HG03175 (cell line): Measurements from ENCODE around the gene TCEAL3.
"Not testable (repeated sequence)": the region's sequence is repeated elsewhere in the genome, so short reads cannot be mapped to it uniquely, and the experiment has no call there.

ENCODE experiments used
- ATAC-seq: cut with Tn5 transposase; IDR thresholded peaks from one replicate; pipeline ENCODE4 v1.9.1; 2021; ENCODE audit warnings: mild to moderate bottlenecking, moderate library complexity; ENCODE audit not compliant: unreplicated experiment

TCEAL3 gene

GRCh38 chrX:103624111-103624510 is 16.3 kb downstream of the TCEAL3 start:
- ATAC-seq = no peak

- no peak for ATAC-seq
Measured at GRCh38 chrX:103626855-103627254, 19.1 kb downstream of the TCEAL3 start.

GRCh38 chrX:103628386-103629317 is 20.9 kb downstream of the TCEAL3 start, which contains the start of gene TCEAL1:
TSS of gene TCEAL1 (plus strand) at chrX:103628975. CDS start at chrX:103629917, 942 bp downstream.
- ATAC-seq = peak; percentile 76

- ATAC-seq = peak; percentile 46
Measured at GRCh38 chrX:103629318-103630170, 21.8 kb downstream of the TCEAL3 start.

- ATAC-seq = no peak
Measured at GRCh38 chrX:103630171-103630511, 22.4 kb downstream of the TCEAL3 start.

- no peak for ATAC-seq
Measured at GRCh38 chrX:103631145-103631544, 23.4 kb downstream of the TCEAL3 start.

GRCh38 chrX:103635436-103635835 is 27.7 kb downstream of the TCEAL3 start:
- no peak for ATAC-seq

- ATAC-seq = no peak
Measured at GRCh38 chrX:103637604-103638338, 30.0 kb downstream of the TCEAL3 start.

GRCh38 chrX:103638479-103639346 is 30.9 kb downstream of the TCEAL3 start:
- not testable (repeated sequence) for ATAC-seq

- ATAC-seq = no peak
Measured at GRCh38 chrX:103640401-103641155, 32.8 kb downstream of the TCEAL3 start.

- ATAC-seq = no peak
Measured at GRCh38 chrX:103644125-103644524, 36.4 kb downstream of the TCEAL3 start.

- ATAC-seq = no peak
Measured at GRCh38 chrX:103647630-103648029, 39.9 kb downstream of the TCEAL3 start.

- no peak for ATAC-seq
Measured at GRCh38 chrX:103651151-103651773, 43.5 kb downstream of the TCEAL3 start.

GRCh38 chrX:103655230-103656000 is 47.7 kb downstream of the TCEAL3 start:
- ATAC-seq = not testable (repeated sequence)

GRCh38 chrX:103656617-103657016 is 48.9 kb downstream of the TCEAL3 start:
- no peak for ATAC-seq

GRCh38 chrX:103657066-103657465 is 49.3 kb downstream of the TCEAL3 start:
- not testable (repeated sequence) for ATAC-seq

GRCh38 chrX:103658681-103659433 is 51.1 kb downstream of the TCEAL3 start:
- no peak for ATAC-seq
